Stimulated activated CD4-positive, alpha-beta T cell treated with anti-CD3 and anti-CD28 coated beads, Interleukin-1b, Interleukin-23, amount 100 ng/mL, for 1 hour (primary cell): ENCODE results near the gene RNF213.
"Not testable (repeated sequence)": the region's sequence is repeated elsewhere in the genome, so short reads cannot be mapped to it uniquely, and the experiment has no call there.

Experiments
- DNase-seq, 2 donors: peaks; one replicate each; pipeline ENCODE4 v3.0.0-alpha.2; 2020; ENCODE audit warnings: low read depth in 2 of 2

The RNF213 gene

GRCh38 chr17:80389011-80389995 lies 128.7 kb downstream of the RNF213 start:
- DNase-seq: no peak

DNA sequence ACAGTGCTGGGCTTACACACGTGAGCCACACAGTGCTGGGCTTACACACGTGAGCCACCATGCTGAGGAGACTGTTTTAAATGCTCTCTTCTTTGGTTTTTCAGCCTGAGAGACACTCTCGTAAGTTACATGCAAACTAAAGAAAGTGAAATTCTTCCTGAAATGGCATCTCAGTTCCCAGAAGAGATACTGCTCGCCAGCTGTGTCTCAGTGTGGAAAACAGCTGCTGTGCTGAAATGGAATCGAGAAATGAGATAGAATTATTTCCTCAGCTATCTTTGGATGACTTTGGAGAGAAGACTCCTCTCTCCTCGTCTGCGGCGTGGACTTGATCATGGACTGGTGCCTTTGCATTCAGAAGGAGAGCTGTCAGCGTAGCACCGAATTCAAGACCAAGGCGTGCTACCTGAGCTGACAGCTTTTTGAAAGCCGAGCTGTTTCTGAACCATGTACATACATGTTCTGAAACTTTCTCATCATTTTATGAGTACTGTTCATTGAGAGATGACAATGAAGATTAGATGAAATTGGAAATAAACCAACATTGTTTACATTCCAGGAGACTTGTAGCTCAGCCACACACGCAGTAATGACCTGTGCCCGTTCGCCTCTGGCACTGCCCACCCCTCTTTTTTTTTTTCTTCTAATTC lies 132.7 kb downstream of the RNF213 start:
- no peak for DNase-seq

GRCh38 chr17:80393961-80394360 lies 133.3 kb downstream of the RNF213 start:
- no peak for DNase-seq

DNA sequence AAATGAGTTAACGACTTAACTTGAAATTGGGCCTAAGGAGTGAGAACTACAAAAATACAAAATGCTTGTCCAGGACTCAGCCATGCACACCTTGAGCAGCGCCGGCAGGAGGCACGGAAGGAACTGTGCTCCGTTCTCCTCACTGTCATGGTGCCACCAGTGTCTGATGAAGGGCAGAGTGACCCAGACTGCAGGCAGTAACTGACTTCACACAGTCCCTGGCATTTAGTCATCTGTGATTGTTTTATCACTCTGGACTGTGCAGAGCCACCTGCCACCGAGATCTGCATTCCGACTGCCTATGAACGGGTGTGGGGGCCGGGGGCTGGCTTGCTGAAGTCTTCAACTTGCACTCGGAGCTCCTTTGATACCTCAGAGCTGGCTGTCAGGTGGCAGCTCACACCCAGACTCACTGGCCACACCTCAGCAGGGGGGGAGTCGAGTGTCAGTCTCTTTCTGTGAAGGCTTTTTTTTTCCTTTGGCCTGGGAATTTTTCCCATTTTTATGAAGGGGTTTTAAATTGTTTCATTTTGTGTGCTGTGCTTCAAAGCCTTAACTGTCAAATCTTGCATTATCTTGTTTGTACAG lies 134.1 kb downstream of the RNF213 start:
- no peak for DNase-seq

GRCh38 chr17:80395402-80396151 lies 134.9 kb downstream of the RNF213 start:
- no peak for DNase-seq

DNA sequence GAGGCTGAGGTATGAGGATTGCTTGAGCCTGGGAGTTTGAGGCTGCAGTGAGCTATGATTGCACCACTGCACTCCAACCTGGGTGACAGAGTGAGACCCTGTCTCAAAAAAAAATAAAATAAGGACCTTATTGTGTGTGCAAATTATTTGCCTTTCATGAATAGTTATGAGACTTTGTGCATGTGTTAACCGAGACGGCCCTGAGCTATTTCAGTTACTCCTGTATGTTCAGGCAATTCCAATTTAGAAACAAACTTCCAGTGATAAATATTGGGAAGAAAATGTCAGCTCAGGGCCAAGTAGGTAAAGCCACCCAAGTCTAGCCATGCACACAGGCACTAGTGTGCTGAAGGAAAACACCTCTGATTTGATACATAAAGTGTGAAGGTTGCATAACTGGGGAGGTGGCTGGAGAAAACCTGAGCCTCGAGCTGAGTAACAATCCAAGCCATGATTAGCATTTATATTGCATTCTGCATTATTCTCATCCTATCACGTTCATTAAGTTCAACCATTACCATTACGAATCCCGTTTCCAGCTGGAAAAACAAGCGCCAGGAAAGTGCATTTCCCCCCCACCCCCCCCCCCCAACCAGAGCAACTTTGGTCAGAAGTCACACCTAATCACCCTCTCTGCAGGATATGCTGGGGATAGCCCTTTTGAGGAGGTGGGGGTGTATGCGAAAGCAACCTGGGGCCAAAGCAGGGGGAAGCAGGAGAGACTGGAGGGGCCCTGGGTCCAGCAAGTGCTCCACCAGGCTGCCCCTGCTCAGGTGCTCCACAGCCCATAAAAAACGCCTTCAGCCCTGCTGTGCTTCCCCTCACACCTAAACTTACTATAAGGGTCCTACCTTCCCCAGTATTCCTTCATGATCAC lies 135.7 kb downstream of the RNF213 start:
- DNase-seq: no peak

DNA sequence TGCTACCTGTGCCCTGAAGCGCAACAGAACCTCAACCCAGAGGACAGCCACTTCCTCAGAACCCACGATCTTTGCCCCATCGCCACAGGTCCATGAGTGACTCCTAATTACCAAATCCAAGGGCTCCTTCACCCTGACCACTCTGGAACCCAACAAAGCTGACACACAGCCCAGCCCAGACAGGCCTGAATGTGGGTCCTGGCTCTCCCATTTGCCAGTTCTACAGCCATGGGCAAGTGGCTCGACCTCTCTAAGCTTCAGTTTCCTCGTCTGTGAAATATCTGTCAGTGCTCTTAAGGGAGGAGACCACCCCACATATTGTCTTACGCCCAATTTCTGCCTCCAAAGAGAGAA lies 136.4 kb downstream of the RNF213 start:
- DNase-seq: no peak

DNA sequence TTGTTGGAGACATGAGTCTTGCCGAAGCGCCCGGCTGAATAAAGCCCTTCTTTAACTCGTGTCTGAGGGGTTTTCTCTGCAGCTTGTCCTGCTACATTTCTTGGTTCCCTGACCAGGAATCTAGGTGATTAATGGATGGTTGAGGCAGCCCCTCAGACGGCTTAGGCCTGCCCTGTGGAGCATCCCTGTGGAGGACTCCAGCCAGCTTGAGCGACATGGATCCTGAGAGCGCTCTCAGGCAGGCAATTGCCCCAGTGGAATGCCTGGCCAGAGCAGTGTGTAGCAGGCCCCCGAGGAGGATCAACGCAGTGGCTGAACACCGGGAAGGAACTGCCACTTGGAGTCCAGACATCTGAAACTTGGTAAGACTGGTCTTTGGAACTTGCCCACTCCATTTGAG lies 137.0 kb downstream of the RNF213 start:
- DNase-seq: no peak

GRCh38 chr17:80401086-80401485 lies 140.4 kb downstream of the RNF213 start:
- not testable (repeated sequence) for DNase-seq

DNA sequence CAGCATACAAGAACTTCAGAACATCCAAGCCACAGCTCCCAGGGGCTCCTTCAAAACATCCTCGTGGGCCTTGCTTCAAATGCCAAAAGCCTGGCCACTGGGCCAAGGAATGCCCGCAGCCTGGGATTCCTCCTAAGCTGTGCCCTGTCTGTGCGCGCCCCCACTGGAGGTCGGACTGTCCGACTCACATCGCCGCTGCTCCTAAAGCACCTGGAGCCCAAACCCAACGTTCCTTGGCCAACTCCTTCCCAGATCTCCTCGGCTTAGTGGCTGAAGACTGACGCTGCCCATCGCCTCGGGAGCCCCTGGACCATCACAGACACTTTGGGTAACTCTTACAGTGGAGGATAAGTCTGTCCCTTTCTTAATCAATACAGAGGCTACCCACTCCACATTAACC lies 141.4 kb downstream of the RNF213 start:
- DNase-seq: not testable (repeated sequence)

GRCh38 chr17:80402959-80403358 lies 142.3 kb downstream of the RNF213 start:
- no peak for DNase-seq

DNA sequence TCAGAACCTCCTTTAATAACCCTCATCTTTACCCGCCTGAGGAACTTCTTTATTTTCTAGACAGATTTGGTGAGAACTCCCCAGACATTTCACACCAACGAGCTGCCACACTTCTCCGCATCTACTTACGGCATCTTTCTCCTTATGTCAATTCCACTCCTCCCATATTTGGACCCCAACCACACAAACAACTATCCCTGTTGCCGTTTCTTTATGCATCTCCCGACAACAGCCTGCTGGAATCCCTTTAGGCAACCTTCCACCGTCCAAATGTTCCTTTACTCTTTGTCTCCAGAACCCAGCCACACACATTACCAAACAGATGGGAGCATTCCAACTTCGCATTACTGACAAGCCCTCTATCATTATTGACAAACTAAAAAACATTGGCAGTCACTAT lies 145.5 kb downstream of the RNF213 start:
- no peak for DNase-seq

DNA sequence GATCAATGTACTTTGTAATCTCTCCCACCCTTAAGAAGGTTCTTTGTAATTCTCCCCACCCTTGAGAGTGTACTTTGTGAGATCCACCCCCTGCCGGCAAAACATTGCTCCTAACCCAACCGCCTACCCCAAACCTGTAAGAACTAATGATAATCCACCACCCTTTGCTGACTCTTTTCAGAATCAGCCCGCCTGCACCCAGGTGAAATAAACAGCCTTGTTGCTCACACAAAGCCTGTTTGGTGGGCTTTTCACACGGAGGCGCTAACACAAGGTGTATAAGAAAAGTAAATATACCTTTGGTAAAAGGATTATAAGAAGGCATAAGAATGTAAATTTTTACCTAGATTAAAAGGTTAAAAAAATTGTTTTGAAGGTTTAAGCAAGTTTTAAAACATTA lies 147.3 kb downstream of the RNF213 start:
- not testable (repeated sequence) for DNase-seq

DNA sequence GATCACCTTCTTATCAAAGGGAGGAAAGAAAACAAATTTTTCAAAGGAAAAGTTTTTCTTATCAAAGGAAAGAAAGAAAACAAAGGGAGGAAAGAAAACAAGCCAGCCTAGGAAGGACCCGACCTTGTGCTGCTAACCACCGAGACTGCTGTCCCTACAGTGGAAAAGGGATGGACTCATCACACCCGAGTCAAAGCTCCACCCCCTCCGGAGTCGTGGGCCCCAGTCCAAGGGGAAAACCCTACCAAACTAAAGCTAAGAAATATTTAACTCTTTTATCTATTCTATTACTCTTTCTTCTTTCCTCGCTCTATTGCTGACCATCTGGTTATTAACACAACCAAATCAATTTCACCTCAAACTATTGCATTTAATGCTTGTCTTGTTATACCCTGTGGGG lies 148.2 kb downstream of the RNF213 start:
- DNase-seq: no peak

GRCh38 chr17:80409626-80410025 lies 149.0 kb downstream of the RNF213 start:
- no peak for DNase-seq

GRCh38 chr17:80410441-80411087 lies 149.9 kb downstream of the RNF213 start:
- not testable (repeated sequence) for DNase-seq

- no peak for DNase-seq
Observed at GRCh38 chr17:80413771-80414507, 153.3 kb downstream of the RNF213 start.

GRCh38 chr17:80414508-80414802 lies 153.8 kb downstream of the RNF213 start:
- no peak for DNase-seq

DNA sequence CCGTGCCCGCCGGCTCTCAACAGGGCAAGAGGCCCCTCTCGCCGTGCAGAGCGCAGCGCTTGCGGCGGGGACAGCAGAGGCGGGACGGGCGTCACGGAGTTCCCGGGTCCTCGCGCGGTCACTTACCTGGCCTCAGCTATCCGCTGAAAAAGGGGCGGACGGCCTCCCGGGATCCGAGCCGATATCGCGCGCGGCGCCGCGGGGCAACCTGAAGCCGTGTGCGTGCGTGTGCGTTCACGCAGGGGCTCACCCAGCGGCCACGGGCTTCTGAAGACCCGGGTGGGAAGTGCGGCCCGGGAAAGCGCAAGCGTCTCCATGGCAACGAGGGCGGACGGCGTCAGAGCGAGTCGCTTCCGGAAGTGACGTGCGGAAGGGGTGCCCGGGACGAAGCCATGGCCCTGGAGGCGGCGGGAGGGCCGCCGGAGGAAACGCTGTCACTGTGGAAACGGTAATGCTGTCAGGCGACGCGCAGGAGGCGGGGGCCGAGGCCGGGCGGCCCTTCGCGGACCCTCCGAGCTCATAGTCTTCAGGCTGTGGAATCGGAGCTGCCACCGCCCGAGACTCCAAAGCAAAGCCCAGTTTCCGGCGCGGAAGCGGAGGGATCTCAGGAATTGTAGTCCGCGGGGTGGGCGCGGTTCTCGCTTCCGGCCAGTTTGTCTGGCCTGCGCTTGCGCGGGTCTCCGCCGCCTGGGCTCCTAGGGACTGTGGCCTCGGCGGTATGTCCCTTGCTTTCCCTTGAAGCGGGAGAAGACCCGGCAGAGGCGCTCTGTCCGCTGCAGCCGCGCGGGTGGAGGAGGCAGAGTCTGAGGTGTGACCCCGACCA lies 154.4 kb downstream of the RNF213 start, which contains the start of gene ENDOV:
Gene ENDOV (plus strand): TSS at position 365 of the 823 bp plus-strand sequence. CDS start 28 bp downstream, at position 393.
- peak; percentile 76 to 83 for DNase-seq
